Naive B cell (primary cell): ENCODE results near the gene KIAA1143. TPM values are rescaled to one million over a fixed set of nuclear protein-coding genes. Genes with fewer than 3 reads are reported as not detected.

Experiments
- ATAC-seq, 2 donors: fragments of 150-1000 bp; cut with Tn5 transposase; 2 replicates each; pipeline ENCODE4 v1.10.0; 2021; ENCODE audit warnings: low read depth in 2 of 2, mild to moderate bottlenecking in 2 of 2, moderate library complexity in 2 of 2
- DNase-seq: peaks from one replicate; pipeline ENCODE4 v3.0.0; 2022
- H3K27ac Mint-ChIP-seq, 6 donors: one replicate each; pipeline ENCODE4 v1.8.0; 2020 to 2022; ENCODE audit warnings: mild to moderate bottlenecking in 6 of 6, mixed read lengths in 6 of 6, moderate library complexity in 5 of 6, inconsistent platforms in 2 of 6
- H3K27me3 Mint-ChIP-seq, 3 donors: one replicate each; pipeline ENCODE4 v1.8.0; 2021 to 2022; ENCODE audit warnings: mixed read lengths in 3 of 3, mild to moderate bottlenecking in 1 of 3
- H3K36me3 Mint-ChIP-seq, 2 donors: one replicate each; pipeline ENCODE4 v1.8.0; 2020 to 2022; ENCODE audit warnings: mixed read lengths in 2 of 2, inconsistent platforms in 1 of 2, mild to moderate bottlenecking in 1 of 2
- H3K4me1 Mint-ChIP-seq, 3 donors: one replicate each; pipeline ENCODE4 v1.8.0; 2020 to 2022; ENCODE audit warnings: mixed read lengths in 3 of 3, inconsistent platforms in 1 of 3, mild to moderate bottlenecking in 1 of 3, moderate library complexity in 1 of 3
- H3K4me3 Mint-ChIP-seq, 8 donors: one replicate each; pipeline ENCODE4 v1.8.0; 2020 to 2022; ENCODE audit warnings: mild to moderate bottlenecking in 8 of 8, mixed read lengths in 8 of 8, moderate library complexity in 8 of 8, inconsistent platforms in 2 of 8
- H3K9me3 Mint-ChIP-seq, 7 donors: one replicate each; pipeline ENCODE4 v1.8.0; 2020 to 2022; ENCODE audit warnings: mixed read lengths in 7 of 7, mild to moderate bottlenecking in 5 of 7, inconsistent platforms in 2 of 7, moderate library complexity in 1 of 7
- polyA plus RNA-seq, 6 donors: library from polyadenylated mRNA; unstranded; fragments of 300-500 nt; fragmentation: Illumina TruSeq; gene quantifications; one replicate each; pipeline ENCODE4 v1.2.3, GENCODE V29; 2021; ENCODE audit warnings: low read depth in 6 of 6

KIAA1143 gene
- polyA plus RNA-seq, result 10 to 100 TPM in 5 of 6 donors, 1 to 10 TPM in 1; 9.5 to 36.8 (median 28.2) TPM

- Mint-ChIP-seq H3K9me3 (peaks cover 0 to 14% (median 7%) of the 10 kb centered on the region in 7 donors), H3K4me3 (peak within 1 kb of the TSS; percentile 85 to 98 (median 94)), H3K4me1 (peaks cover 18 to 40% (median 34%) of the 10 kb centered on the region in 3 donors), H3K36me3 (peaks cover 16 to 19% of the 10 kb centered on the region in 2 donors), H3K27me3 (no peaks in the 10 kb centered on the region), H3K27ac (peak within 1 kb of the TSS; percentile 91 to 97 (median 95))
- ATAC-seq, result peak; percentile 98 to 99
- peak; percentile 95 for DNase-seq
These were observed at the start of gene KIAA1143, which contains the start of gene KIF15 for GRCh38 chr3:44761424-44762169. Gene KIAA1143 (minus strand): TSS chr3:44761619. CDS start chr3:44761602, 17 bp downstream. Gene KIF15 (plus strand): TSS chr3:44761794. CDS start chr3:44761866, 72 bp downstream.

- H3K27ac Mint-ChIP-seq, result no peak overlapping the region
- H3K27me3 Mint-ChIP-seq, result no peaks in the 10 kb centered on the region
These were observed 44.5 kb upstream of the KIAA1143 start for GRCh38 chr3:44805960-44806359.

GRCh38 chr3:44803298-44803697 lies 41.9 kb upstream of the KIAA1143 start:
- no peak for DNase-seq
- H3K4me1 Mint-ChIP-seq, result no peaks in the 10 kb centered on the region
- no peaks in the 10 kb centered on the region for H3K9me3 Mint-ChIP-seq
- no peaks in the 10 kb centered on the region for H3K36me3 Mint-ChIP-seq
- no peak overlapping the region for H3K4me3 Mint-ChIP-seq
- H3K27ac Mint-ChIP-seq, result no peak overlapping the region
- no peak for ATAC-seq
- no peaks in the 10 kb centered on the region for H3K27me3 Mint-ChIP-seq

More at GRCh38 chr3:44805960-44806359, 44.5 kb upstream of the KIAA1143 start:
- H3K9me3 Mint-ChIP-seq, result no peaks in the 10 kb centered on the region
- no peaks in the 10 kb centered on the region for H3K4me1 Mint-ChIP-seq
- DNase-seq, result no peak
- no peak overlapping the region for H3K4me3 Mint-ChIP-seq
- peaks cover 0 to 3% of the 10 kb centered on the region in 2 donors for H3K36me3 Mint-ChIP-seq
- no peak for ATAC-seq

- Mint-ChIP-seq H3K4me1 (no peaks in the 10 kb centered on the region), H3K27ac (peak overlapping the region in 1 of 6 donors; percentile 54), H3K36me3 (no peaks in the 10 kb centered on the region), H3K9me3 (no peaks in the 10 kb centered on the region), H3K4me3 (no peak overlapping the region), H3K27me3 (no peaks in the 10 kb centered on the region)
- DNase-seq (no peak), ATAC-seq (no peak)
These were observed 40.6 kb upstream of the KIAA1143 start for GRCh38 chr3:44802011-44802410.

GRCh38 chr3:44795197-44795596 lies 33.8 kb upstream of the KIAA1143 start:
- no peaks in the 10 kb centered on the region for H3K36me3 Mint-ChIP-seq

DNA sequence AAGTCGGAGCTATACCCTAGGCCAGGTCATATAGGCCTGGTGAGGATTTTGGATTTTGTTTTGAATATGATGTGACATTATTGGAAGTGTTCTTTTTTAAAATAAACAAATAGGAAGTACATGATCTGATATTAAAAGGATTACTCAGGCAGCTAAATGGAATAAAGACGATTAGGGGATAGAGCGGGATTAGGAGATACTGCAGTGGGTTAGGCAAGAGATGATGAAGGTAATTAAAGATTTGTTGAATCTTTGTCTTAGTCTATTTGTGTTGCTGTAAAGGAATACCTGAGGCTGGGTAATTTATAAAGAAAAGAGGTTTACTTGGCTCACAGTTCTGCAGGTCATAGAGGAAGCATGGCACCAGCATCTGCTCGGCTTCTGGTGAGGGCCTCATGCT lies 21.5 kb upstream of the KIAA1143 start:
- no peaks in the 10 kb centered on the region for H3K9me3 Mint-ChIP-seq
- DNase-seq, result no peak
- H3K27ac Mint-ChIP-seq, result peak overlapping the region in 1 of 6 donors; percentile 3
- no peak for ATAC-seq
- no peaks in the 10 kb centered on the region for H3K4me1 Mint-ChIP-seq
- H3K27me3 Mint-ChIP-seq, result no peaks in the 10 kb centered on the region
- peak overlapping the region in 1 of 8 donors; percentile 1 for H3K4me3 Mint-ChIP-seq
- no peaks in the 10 kb centered on the region for H3K36me3 Mint-ChIP-seq

More at GRCh38 chr3:44795197-44795596, 33.8 kb upstream of the KIAA1143 start:
- H3K27ac Mint-ChIP-seq, result no peak overlapping the region
- no peak overlapping the region for H3K4me3 Mint-ChIP-seq
- no peaks in the 10 kb centered on the region for H3K4me1 Mint-ChIP-seq
- H3K9me3 Mint-ChIP-seq, result no peaks in the 10 kb centered on the region
- no peaks in the 10 kb centered on the region for H3K27me3 Mint-ChIP-seq
- DNase-seq (no peak), ATAC-seq (no peak)

DNA sequence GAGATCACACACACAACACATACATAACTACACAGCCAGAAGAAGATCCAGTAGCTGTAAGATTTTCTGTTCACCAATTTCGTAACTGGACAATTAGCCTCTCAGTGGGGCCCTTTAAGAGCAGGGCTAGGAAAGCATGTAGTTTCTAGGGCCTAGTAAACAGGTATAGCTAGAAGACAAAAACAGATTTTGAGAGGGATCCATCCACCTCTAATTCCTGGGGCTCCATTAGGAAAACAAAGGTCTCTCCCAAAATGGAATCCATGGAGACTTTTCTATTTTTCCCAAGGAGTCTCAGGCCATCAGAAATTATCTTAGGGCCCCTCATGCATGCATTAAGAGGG lies 10.7 kb upstream of the KIAA1143 start:
- H3K36me3 Mint-ChIP-seq, result peaks cover 9 to 16% of the 10 kb centered on the region in 2 donors
- H3K27me3 Mint-ChIP-seq, result no peaks in the 10 kb centered on the region
- no peaks in the 10 kb centered on the region for H3K4me1 Mint-ChIP-seq
- no peak overlapping the region for H3K4me3 Mint-ChIP-seq
- no peak overlapping the region for H3K27ac Mint-ChIP-seq
- ATAC-seq (no peak), DNase-seq (no peak)
- H3K9me3 Mint-ChIP-seq, result peaks cover 4 to 42% (median 24%) of the 10 kb centered on the region in 7 donors

DNA sequence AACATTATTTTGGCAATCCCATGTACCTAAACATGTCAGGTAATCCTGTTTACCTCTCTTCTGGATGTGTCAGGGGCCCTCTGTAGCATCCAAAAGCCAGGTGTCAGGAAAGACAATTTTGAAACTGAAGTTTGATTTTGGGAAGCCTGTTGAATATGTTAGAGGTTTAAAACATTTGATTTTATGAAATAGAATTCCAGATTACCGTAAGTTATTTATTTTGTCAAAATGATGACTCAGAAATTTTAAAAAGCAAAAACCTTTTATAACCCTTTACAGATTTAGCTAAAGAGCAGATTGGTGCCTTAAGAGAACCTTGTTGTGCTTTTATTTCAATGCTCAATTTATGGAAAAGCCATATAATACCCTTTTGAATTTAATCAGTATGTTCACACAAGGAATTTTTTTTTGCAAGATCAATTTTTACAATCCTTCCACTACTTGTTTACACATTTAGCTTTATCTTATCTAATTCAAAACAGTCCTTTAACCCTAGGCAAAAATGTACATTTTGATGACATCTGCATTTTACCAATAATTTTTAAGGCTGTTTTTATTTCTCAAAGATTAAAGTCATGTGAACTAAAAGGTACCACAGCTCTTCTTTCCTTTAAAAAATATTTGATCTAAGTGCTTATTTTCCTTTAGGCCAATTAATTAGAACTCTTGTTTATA lies 10.1 kb upstream of the KIAA1143 start:
- DNase-seq (no peak), ATAC-seq (no peak)
- Mint-ChIP-seq H3K4me3 (no peak overlapping the region), H3K27me3 (no peaks in the 10 kb centered on the region), H3K4me1 (no peaks in the 10 kb centered on the region), H3K9me3 (peaks cover 4 to 42% (median 24%) of the 10 kb centered on the region in 7 donors), H3K36me3 (peaks cover 9 to 16% of the 10 kb centered on the region in 2 donors), H3K27ac (no peak overlapping the region)

DNA sequence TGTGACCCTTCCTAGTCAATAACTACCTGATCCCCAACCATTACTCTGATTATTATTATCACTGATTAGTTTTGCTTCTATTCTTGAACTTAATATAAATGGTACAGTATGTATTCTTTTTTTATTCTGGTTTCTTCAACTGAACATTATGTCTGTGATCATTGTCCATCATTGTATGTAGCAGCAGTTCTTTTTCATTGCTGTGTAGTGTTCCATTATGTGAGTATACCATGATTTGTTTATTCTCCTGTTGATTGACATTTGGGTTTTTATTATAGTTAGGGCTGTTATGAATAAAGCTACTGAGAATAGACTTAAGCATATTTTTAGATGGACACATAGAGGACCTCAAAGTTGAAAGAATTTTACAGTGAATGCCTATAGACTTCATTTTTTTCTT lies 2.8 kb upstream of the KIAA1143 start:
- no peak for ATAC-seq
- Mint-ChIP-seq H3K27me3 (no peaks in the 10 kb centered on the region), H3K4me1 (peaks cover 9 to 25% (median 22%) of the 10 kb centered on the region in 3 donors), H3K36me3 (no peaks in the 10 kb centered on the region), H3K4me3 (peak overlapping the region in 1 of 8 donors; percentile 13), H3K9me3 (peaks cover 0 to 14% (median 2%) of the 10 kb centered on the region in 7 donors), H3K27ac (no peak overlapping the region)
- no peak for DNase-seq

DNA sequence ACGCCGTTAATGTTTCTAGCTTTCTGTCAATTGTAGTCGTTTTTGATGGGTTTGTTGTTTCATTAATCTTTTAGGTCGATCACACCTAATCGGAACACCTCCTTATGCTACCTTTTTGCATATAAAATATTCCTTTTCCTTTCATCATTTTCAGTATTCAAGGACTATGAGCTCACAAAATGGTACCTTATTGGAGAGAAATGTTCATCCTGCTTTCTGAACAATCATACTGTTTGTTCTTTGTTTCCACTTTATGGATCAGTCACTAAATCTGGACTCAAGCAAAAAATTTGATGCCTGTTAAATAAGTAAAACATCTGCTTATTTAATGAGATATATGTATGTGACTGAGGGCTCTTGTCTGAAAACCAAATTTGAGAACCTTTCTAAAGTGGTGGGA lies 1.3 kb upstream of the KIAA1143 start:
- peaks cover 0 to 11% (median 2%) of the 10 kb centered on the region in 7 donors for H3K9me3 Mint-ChIP-seq
- H3K36me3 Mint-ChIP-seq, result peaks cover 9 to 10% of the 10 kb centered on the region in 2 donors
- DNase-seq, result no peak
- no peaks in the 10 kb centered on the region for H3K27me3 Mint-ChIP-seq
- H3K4me1 Mint-ChIP-seq, result peaks cover 12 to 31% (median 26%) of the 10 kb centered on the region in 3 donors
- H3K4me3 Mint-ChIP-seq, result peak overlapping the region in 7 of 8 donors; percentile 85 to 98 (median 94)
- ATAC-seq, result no peak
- H3K27ac Mint-ChIP-seq, result no peak overlapping the region

GRCh38 chr3:44762170-44762677 lies 805 bp upstream of the KIAA1143 start:
- DNase-seq, result no peak
- Mint-ChIP-seq H3K4me1 (peaks cover 15 to 36% (median 31%) of the 10 kb centered on the region in 3 donors), H3K4me3 (peak overlapping the region; percentile 85 to 98 (median 94)), H3K36me3 (peaks cover 14 to 15% of the 10 kb centered on the region in 2 donors), H3K27me3 (no peaks in the 10 kb centered on the region), H3K9me3 (peaks cover 0 to 14% (median 6%) of the 10 kb centered on the region in 7 donors), H3K27ac (peak overlapping the region in 2 of 6 donors; percentile 91 to 92)
- ATAC-seq, result no peak

DNA sequence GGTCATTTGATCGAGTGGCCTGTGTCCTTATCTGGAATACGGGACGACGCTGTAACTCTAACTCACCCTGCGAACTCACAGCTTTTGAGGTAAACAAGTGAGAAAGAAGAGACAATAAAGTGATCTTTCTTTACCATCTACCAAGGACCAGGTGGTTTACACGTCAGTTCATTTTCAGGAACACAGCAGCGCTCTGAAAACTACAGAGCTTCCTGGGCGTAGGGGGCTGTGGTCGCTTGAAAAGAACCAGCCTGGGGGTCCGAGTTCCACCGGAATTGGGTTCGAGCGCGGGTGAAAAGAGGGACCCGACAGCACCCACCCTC lies 357 bp downstream of the KIAA1143 start:
- ATAC-seq (peak in 1 of 2 donors; percentile 18), DNase-seq (no peak)
- H3K4me1 Mint-ChIP-seq, result peaks cover 18 to 40% (median 34%) of the 10 kb centered on the region in 3 donors
- H3K9me3 Mint-ChIP-seq, result peaks cover 0 to 14% (median 7%) of the 10 kb centered on the region in 7 donors
- peak overlapping the region; percentile 85 to 98 (median 94) for H3K4me3 Mint-ChIP-seq
- peaks cover 16 to 19% of the 10 kb centered on the region in 2 donors for H3K36me3 Mint-ChIP-seq
- H3K27me3 Mint-ChIP-seq, result no peaks in the 10 kb centered on the region
- peak overlapping the region; percentile 91 to 97 (median 95) for H3K27ac Mint-ChIP-seq

DNA sequence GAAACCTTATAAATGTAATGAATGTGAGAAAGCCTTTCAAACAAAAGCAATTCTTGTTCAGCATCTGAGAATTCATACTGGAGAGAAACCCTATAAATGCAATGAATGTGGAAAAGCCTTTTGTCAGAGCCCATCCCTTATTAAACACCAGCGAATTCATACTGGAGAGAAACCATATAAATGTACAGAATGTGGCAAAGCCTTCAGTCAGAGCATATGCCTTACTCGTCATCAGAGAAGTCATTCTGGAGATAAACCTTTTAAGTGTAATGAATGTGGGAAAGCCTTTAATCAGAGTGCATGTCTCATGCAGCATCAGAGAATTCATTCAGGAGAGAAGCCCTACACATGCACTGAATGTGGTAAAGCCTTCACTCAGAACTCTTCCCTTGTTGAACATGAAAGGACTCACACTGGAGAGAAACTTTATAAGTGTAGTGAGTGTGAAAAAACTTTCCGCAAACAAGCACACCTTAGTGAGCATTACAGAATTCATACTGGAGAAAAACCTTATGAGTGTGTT lies 26.7 kb downstream of the KIAA1143 start:
- H3K36me3 Mint-ChIP-seq, result peaks cover 38 to 52% of the 10 kb centered on the region in 2 donors

More for the DNA sequence above, 26.7 kb downstream of the KIAA1143 start:
- H3K27me3 Mint-ChIP-seq, result no peaks in the 10 kb centered on the region
- no peak overlapping the region for H3K4me3 Mint-ChIP-seq
- no peak for ATAC-seq
- no peak for DNase-seq
- H3K9me3 Mint-ChIP-seq, result peaks cover 23 to 89% (median 80%) of the 10 kb centered on the region in 7 donors
- no peak overlapping the region for H3K27ac Mint-ChIP-seq
- peaks cover 0 to 7% (median 6%) of the 10 kb centered on the region in 3 donors for H3K4me1 Mint-ChIP-seq
